ENCODE measurements around the gene SLC5A1. TPM values are rescaled to one million over a fixed set of nuclear protein-coding genes. Genes with fewer than 3 reads are reported as not detected.

Gene SLC5A1
- total and polyA plus RNA-seq, 2 of the 13 experiments (the other 11 are each of a cell fraction or from before 2014, with no cell fraction given) = not detected

- FAIRE-seq = no peak
- WGBS (ENCODE audit: low lambda C conversion rate) = 50% methylated on average over 1 of the region's 2 CpGs
- POLR2A ChIA-PET = no interaction called here
These were observed 87.4 kb downstream of the SLC5A1 start for GRCh38 chr22:32130464-32130863.

More at GRCh38 chr22:32130464-32130863, 87.4 kb downstream of the SLC5A1 start:
- H3K4me3 ChIP-seq (replicated peaks in 1 of 3; ENCODE audit: insufficient read depth in 1 of 3, low read depth in 2 of 3, low read length in 3 of 3) = no peak overlapping the region
- in situ Hi-C loops (cut with HindIII; ENCODE audit: extremely low pct_ligation_motif_present, low pct_unique_long_range_greater_than_20kb) (no loop called here), intact Hi-C loops (cut with micrococcal nuclease; ENCODE audit: unreplicated experiment) (no loop called here)
- no peak for ATAC-seq
- H3K27me3 ChIP-seq (ENCODE audit: control insufficient read depth in 1 of 2, insufficient read depth in 2 of 2, low read length in 2 of 2) = peaks cover 0 to 1% of the 10 kb centered on the region in 2 experiments; a peak in 1 of 5 replicates
- H3K9me3 ChIP-seq (ENCODE audit: low read length) = no peaks in the 10 kb centered on the region
- H3K36me3 ChIP-seq (replicated peaks in 1 of 2; ENCODE audit: control insufficient read depth in 1 of 2, insufficient read depth in 2 of 2, low read length in 2 of 2) = no peaks in the 10 kb centered on the region
- no peak overlapping the region for H3K4me2 ChIP-seq (ENCODE audit: low read depth, low read length)
- H3K79me2 ChIP-seq (ENCODE audit: insufficient read depth, low read length) = no peaks in the 10 kb centered on the region
- no peak overlapping the region for H3K9ac ChIP-seq (ENCODE audit: insufficient read depth, low read depth, low read length)
- TF ChIP-seq PBX3 (CRISPR knock-in tag; IDR thresholded peaks at IDR 0.05; ENCODE audit: borderline replicate concordance) (no peak), THRA (CRISPR knock-in tag; IDR thresholded peaks at IDR 0.05; ENCODE audit: borderline replicate concordance) (no peak), ZSCAN25 (CRISPR knock-in tag; IDR thresholded peaks at IDR 0.05) (no peak), PHF21A (CRISPR knock-in tag; IDR thresholded peaks at IDR 0.05) (no peak), BHLHE40 (IDR thresholded peaks at IDR 0.05; ENCODE audit: low read length) (no peak)
- no peak for DNase-seq (ENCODE audit: low spot score)
- no peak overlapping the region for H2AFZ ChIP-seq (ENCODE audit: low read length)
- no peaks in the 10 kb centered on the region for H3K4me1 ChIP-seq (ENCODE audit: insufficient read depth, low read length)
- H3K27ac ChIP-seq (ENCODE audit: extremely low read length, insufficient read depth, low read length) = no peak overlapping the region
- CTCF ChIA-PET (ENCODE audit: low intra/inter-chr PET ratio, low total read pairs) = no interaction called here
- BruUV-seq (replicated peaks) = no TSS peak
- no peaks in the 10 kb centered on the region for H4K20me1 ChIP-seq (ENCODE audit: insufficient read depth, low read length)

All from HepG2 (cell line).